IMR-90 (cell line): ENCODE measurements around the gene ANKIB1. TPM values are rescaled to one million over a fixed set of nuclear protein-coding genes. Genes with fewer than 3 reads are reported as not detected.

Experiments used
- ATAC-seq: fragments of 200-7000 bp; cut with Tn5 transposase; 2 replicates; pipeline ENCODE4 v1.9.1; 2020; ENCODE audit warnings: low read depth, mild to moderate bottlenecking, moderate library complexity
- BruUV-seq: library from RNA; stranded (reverse); fragments of 400-500 nt; replicated peaks from 2 replicates; lab custom pipeline; 2021; lab: Mats Ljungman, UMichigan
- CTCF ChIA-PET: fragments of 300-600 bp; formaldehyde crosslinking; extraction: SDS; loops from one replicate; lab custom pipeline; 2021; ENCODE audit warnings: antibody characterized with exemption; lab: Yijun Ruan, JAX
- POLR2A ChIA-PET: fragments of 300-600 bp; sonication (Branson Sonifier 250); formaldehyde crosslinking; loops from one replicate; lab custom pipeline; 2022; ENCODE audit warnings: antibody characterized with exemption; ENCODE audit not compliant: unreplicated experiment; lab: Charles Lee
- DNase-seq: peaks from one replicate; pipeline ENCODE4 v3.0.0; 2013
- H2AFZ ChIP-seq: replicated peaks from 2 replicates; pipeline ENCODE3; 2013; ENCODE audit warnings: low read length, mild to moderate bottlenecking; ENCODE audit not compliant: poor library complexity
- H2AK5ac ChIP-seq: 2 replicates; pipeline ENCODE4 v1.6.1; 2013; ENCODE audit warnings: low read depth, low read length, inconsistent platforms
- H2AK9ac ChIP-seq: replicated peaks from 2 replicates; pipeline ENCODE3; 2013; ENCODE audit warnings: mild to moderate bottlenecking, low read depth, low read length, moderate library complexity; ENCODE audit not compliant: poor library complexity
- H2BK120ac ChIP-seq: 2 replicates; pipeline ENCODE4 v1.6.1; 2013; ENCODE audit warnings: low read depth, low read length, inconsistent platforms
- H2BK15ac ChIP-seq: 3 replicates; pipeline ENCODE4 v1.6.1; 2013; ENCODE audit warnings: low read depth, low read length, inconsistent platforms
- H2BK20ac ChIP-seq: 2 replicates; pipeline ENCODE4 v1.6.1; 2013; ENCODE audit warnings: low read depth, mild to moderate bottlenecking, inconsistent platforms, low read length, moderate library complexity
- H2BK5ac ChIP-seq: 2 replicates; pipeline ENCODE4 v1.6.1; 2013; ENCODE audit warnings: mild to moderate bottlenecking, low read depth, low read length, inconsistent platforms; ENCODE audit not compliant: poor library complexity, severe bottlenecking
- H3K14ac ChIP-seq: replicated peaks from 2 replicates; pipeline ENCODE4 v1.6.1; 2013; ENCODE audit warnings: low read depth, low read length, inconsistent platforms
- H3K18ac ChIP-seq: 2 replicates; pipeline ENCODE4 v1.6.1; 2013; ENCODE audit warnings: low read depth, low read length, control low read depth
- H3K23ac ChIP-seq: 2 replicates; pipeline ENCODE4 v1.6.1; 2013; ENCODE audit warnings: low read depth, low read length, inconsistent platforms
- H3K27ac ChIP-seq: 2 replicates; pipeline ENCODE4 v1.5.1; 2013; ENCODE audit warnings: mild to moderate bottlenecking, control low read depth, low read length; ENCODE audit not compliant: insufficient read depth
- H3K27me3 ChIP-seq: 2 replicates; pipeline ENCODE4 v1.6.1; 2013; ENCODE audit warnings: low read length; ENCODE audit not compliant: control insufficient read depth, insufficient read depth
- H3K36me3 ChIP-seq: 2 replicates; pipeline ENCODE4 v1.6.1; 2013; ENCODE audit warnings: low read length, mixed read lengths; ENCODE audit not compliant: control insufficient read depth, insufficient read depth
- H3K4ac ChIP-seq: 2 replicates; pipeline ENCODE4 v1.6.1; 2013; ENCODE audit warnings: low read depth, low read length, inconsistent platforms
- H3K4me1 ChIP-seq: 2 replicates; pipeline ENCODE4 v1.6.1; 2013; ENCODE audit warnings: low read length, mixed read lengths; ENCODE audit not compliant: control insufficient read depth, insufficient read depth
- H3K4me2 ChIP-seq: 2 replicates; pipeline ENCODE4 v1.6.1; 2013; ENCODE audit warnings: low read depth, mild to moderate bottlenecking, control low read depth, low read length, moderate library complexity
- H3K4me3 ChIP-seq: 2 replicates; pipeline ENCODE4 v1.5.1; 2013; ENCODE audit warnings: low read depth, mild to moderate bottlenecking, control low read depth, low read length, moderate library complexity; ENCODE audit not compliant: insufficient read depth
- H3K56ac ChIP-seq: 2 replicates; pipeline ENCODE4 v1.6.1; 2013; ENCODE audit warnings: low read length, inconsistent platforms; ENCODE audit not compliant: insufficient read depth; ENCODE audit errors: extremely low read depth
- H3K79me1 ChIP-seq, 2 experiments: 2 replicates each; pipeline ENCODE4 v1.6.1; 2013; ENCODE audit warnings: low read length in 2 of 2, inconsistent platforms in 1 of 2, low read depth in 1 of 2
- H3K9ac ChIP-seq: 2 replicates; pipeline ENCODE4 v1.6.1; 2013; ENCODE audit warnings: low read depth, low read length, control low read depth
- H3K9me1 ChIP-seq: 2 replicates; pipeline ENCODE4 v1.6.1; 2013; ENCODE audit warnings: low read length, inconsistent platforms; ENCODE audit not compliant: insufficient read depth
- H3K9me3 ChIP-seq: 2 replicates; pipeline ENCODE4 v1.6.1; 2013; ENCODE audit warnings: low read length; ENCODE audit not compliant: control insufficient read depth, insufficient read depth
- H4K20me1 ChIP-seq: 2 replicates; pipeline ENCODE4 v1.6.1; 2013; ENCODE audit warnings: low read length, inconsistent platforms; ENCODE audit not compliant: insufficient read depth
- H4K5ac ChIP-seq: 2 replicates; pipeline ENCODE4 v1.6.1; 2013; ENCODE audit warnings: mild to moderate bottlenecking, low read depth, low read length, control low read depth
- H4K8ac ChIP-seq, 2 experiments: 2 replicates each; pipeline ENCODE4 v1.6.1; 2013; ENCODE audit warnings: low read depth in 2 of 2, low read length in 2 of 2, control low read depth in 1 of 2, inconsistent platforms in 1 of 2
- H4K91ac ChIP-seq: 2 replicates; pipeline ENCODE4 v1.6.1; 2013; ENCODE audit warnings: low read depth, low read length, inconsistent platforms; ENCODE audit not compliant: insufficient read depth
- BHLHE40 ChIP-seq: fragments of 150-350 bp; IDR thresholded peaks from 2 replicates; pipeline ENCODE4 v1.6.1; 2016; ENCODE audit warnings: mild to moderate bottlenecking, low read depth, low read length
- CEBPB ChIP-seq: IDR thresholded peaks from 2 replicates; pipeline ENCODE4 v1.6.1; 2012; ENCODE audit warnings: low read depth, low read length, improper control_type of control experiment
- FOS ChIP-seq: fragments of 150-350 bp; IDR thresholded peaks from 2 replicates; pipeline ENCODE4 v1.6.1; 2016; ENCODE audit warnings: low read depth, low read length
- MAZ ChIP-seq: IDR thresholded peaks from 2 replicates; pipeline ENCODE4 v1.6.1; 2012; ENCODE audit warnings: low read depth, mild to moderate bottlenecking, low read length, improper control_type of control experiment, moderate library complexity, borderline replicate concordance
- MXI1 ChIP-seq: IDR thresholded peaks from 2 replicates; pipeline ENCODE4 v1.6.1; 2012; ENCODE audit warnings: low read depth, mild to moderate bottlenecking, low read length, moderate library complexity, borderline replicate concordance
- POLR2A ChIP-seq: IDR thresholded peaks from 2 replicates; pipeline ENCODE4 v1.6.1; 2012; ENCODE audit warnings: mild to moderate bottlenecking, low read depth, low read length
- RAD21 ChIP-seq: IDR thresholded peaks from 2 replicates; pipeline ENCODE4 v1.6.1; 2012; ENCODE audit warnings: low read length, improper control_type of control experiment
- RFX5 ChIP-seq: IDR thresholded peaks from 2 replicates; pipeline ENCODE4 v1.8.0; 2012; ENCODE audit warnings: low read depth, mild to moderate bottlenecking, low read length, moderate library complexity
- SMC3 ChIP-seq: fragments of 150-350 bp; IDR thresholded peaks from 2 replicates; pipeline ENCODE4 v1.6.1; 2016; ENCODE audit warnings: low read depth, mild to moderate bottlenecking, antibody characterized with exemption, low read length, moderate library complexity
- WGBS, 2 experiments: methylation state at CpG; one replicate each; pipeline versions ENCODE4 v1.1.5 to v1.1.7; 2013; ENCODE audit warnings: missing lambda C conversion rate in 2 of 2; ENCODE audit not compliant: insufficient read length in 1 of 2; ENCODE audit errors: extremely low coverage in 2 of 2; 5-methylcytosine and 5-hydroxymethylcytosine counted together
- dilution Hi-C: fragments of 300-500 bp; cut with HindIII; formaldehyde crosslinking; loops from one replicate; pipeline ENCODE4 v1.14.3; 2018; ENCODE audit warnings: low sequenced_read_pairs; ENCODE audit not compliant: unreplicated experiment
- in situ Hi-C: fragments of 300-500 bp; cut with MboI; formaldehyde crosslinking; loops from 3 replicates; pipeline ENCODE4 v1.14.3; 2019; ENCODE audit warnings: low sequenced_read_pairs, inconsistent platforms, mixed read lengths
- intact Hi-C: fragments of 100-400 bp; cut with micrococcal nuclease; formaldehyde crosslinking; loops from 2 replicates; pipeline ENCODE4 v1.10.0; 2022
- polyA plus RNA-seq, 3 experiments: library from polyadenylated mRNA; depleted of rRNA; stranded (reverse); fragments of >200 nt; gene quantifications; 2 replicates each; pipeline ENCODE4 v1.2.3, GENCODE V29; 2012; ENCODE audit warnings: low replicate concordance in 1 of 3
- total RNA-seq: library from RNA; depleted of rRNA; stranded (reverse); fragments of >200 nt; gene quantifications from 2 replicates; pipeline ENCODE4 v1.2.3, GENCODE V29; 2012
- TF ChIP-seq, protein P1 (sequence below): fragments of 150-350 bp; IDR thresholded peaks from 2 replicates; pipeline ENCODE4 v1.6.1; 2017; ENCODE audit warnings: mild to moderate bottlenecking, antibody characterized with exemption, low read length, low read depth
- TF ChIP-seq, protein P2 (sequence below): conservative IDR thresholded peaks from 2 replicates; pipeline ENCODE4 v1.5.1; 2012; ENCODE audit warnings: mild to moderate bottlenecking, low read depth, low read length, improper control_type of control experiment

Gene ANKIB1
- total and polyA plus RNA-seq, 2 of the 4 experiments (the other 2 are of a cell fraction), result 18.7 to 33.9 TPM

DNA sequence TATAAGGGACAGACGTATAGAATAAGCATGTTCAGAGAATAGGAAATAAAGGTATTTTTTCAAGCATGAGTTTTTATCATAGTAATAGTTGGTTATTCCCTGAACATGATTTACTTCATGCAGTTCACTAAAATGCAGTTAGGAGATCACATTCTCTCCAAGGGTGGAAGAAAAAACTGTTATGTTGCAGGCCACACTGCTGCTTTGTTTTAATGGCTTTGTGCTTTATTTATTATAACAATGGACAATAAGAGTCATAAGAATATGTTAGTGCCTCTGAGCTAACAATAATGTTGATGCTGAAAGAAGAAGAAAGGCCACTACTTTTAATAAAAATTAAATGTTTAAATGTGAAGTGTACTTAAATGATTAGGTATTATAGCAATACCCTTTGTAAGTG is 123.0 kb downstream of the ANKIB1 start:
- in situ Hi-C loops (no loop called here), dilution Hi-C loops (no loop called here), intact Hi-C loops (no loop called here)
- no peak for ATAC-seq
- no CpG with 5 or more reads among the region's 1 CpG for WGBS, 2 experiments
- H3K4me3 ChIP-seq, result no peak overlapping the region
- H3K4me1 ChIP-seq, result no peaks in the 10 kb centered on the region; the same call in 1 of the 2 replicates
- H4K91ac ChIP-seq, result no peak overlapping the region
- H3K9ac ChIP-seq, result no peak overlapping the region
- no peak overlapping the region for H2AFZ ChIP-seq
- no peak overlapping the region for H3K4ac ChIP-seq
- H3K23ac ChIP-seq, result no peak overlapping the region
- no peak for DNase-seq
- H3K9me3 ChIP-seq, result no peaks in the 10 kb centered on the region
- no peak overlapping the region for H2AK5ac ChIP-seq
- H3K18ac ChIP-seq, result no peak overlapping the region
- no peak overlapping the region for H4K8ac ChIP-seq
- H2AK9ac ChIP-seq, result no peak overlapping the region
- H3K9me1 ChIP-seq, result no peaks in the 10 kb centered on the region; the same call in 1 of the 2 replicates
- TF ChIP-seq RFX5, result no peak
- no peak for TF ChIP-seq POLR2A
- no peak for TF ChIP-seq BHLHE40
- TF ChIP-seq CEBPB, result no peak
- no peak for TF ChIP-seq MAZ
- no peak for TF ChIP-seq MXI1
- TF ChIP-seq, protein P1, sequence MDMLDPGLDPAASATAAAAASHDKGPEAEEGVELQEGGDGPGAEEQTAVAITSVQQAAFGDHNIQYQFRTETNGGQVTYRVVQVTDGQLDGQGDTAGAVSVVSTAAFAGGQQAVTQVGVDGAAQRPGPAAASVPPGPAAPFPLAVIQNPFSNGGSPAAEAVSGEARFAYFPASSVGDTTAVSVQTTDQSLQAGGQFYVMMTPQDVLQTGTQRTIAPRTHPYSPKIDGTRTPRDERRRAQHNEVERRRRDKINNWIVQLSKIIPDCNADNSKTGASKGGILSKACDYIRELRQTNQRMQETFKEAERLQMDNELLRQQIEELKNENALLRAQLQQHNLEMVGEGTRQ, result no peak
- TF ChIP-seq, protein P2, sequence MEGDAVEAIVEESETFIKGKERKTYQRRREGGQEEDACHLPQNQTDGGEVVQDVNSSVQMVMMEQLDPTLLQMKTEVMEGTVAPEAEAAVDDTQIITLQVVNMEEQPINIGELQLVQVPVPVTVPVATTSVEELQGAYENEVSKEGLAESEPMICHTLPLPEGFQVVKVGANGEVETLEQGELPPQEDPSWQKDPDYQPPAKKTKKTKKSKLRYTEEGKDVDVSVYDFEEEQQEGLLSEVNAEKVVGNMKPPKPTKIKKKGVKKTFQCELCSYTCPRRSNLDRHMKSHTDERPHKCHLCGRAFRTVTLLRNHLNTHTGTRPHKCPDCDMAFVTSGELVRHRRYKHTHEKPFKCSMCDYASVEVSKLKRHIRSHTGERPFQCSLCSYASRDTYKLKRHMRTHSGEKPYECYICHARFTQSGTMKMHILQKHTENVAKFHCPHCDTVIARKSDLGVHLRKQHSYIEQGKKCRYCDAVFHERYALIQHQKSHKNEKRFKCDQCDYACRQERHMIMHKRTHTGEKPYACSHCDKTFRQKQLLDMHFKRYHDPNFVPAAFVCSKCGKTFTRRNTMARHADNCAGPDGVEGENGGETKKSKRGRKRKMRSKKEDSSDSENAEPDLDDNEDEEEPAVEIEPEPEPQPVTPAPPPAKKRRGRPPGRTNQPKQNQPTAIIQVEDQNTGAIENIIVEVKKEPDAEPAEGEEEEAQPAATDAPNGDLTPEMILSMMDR, result no peak
- TF ChIP-seq SMC3, result no peak
- TF ChIP-seq RAD21, result no peak
- TF ChIP-seq FOS, result no peak
- H3K27ac ChIP-seq, result no peak overlapping the region
- no peaks in the 10 kb centered on the region for H3K27me3 ChIP-seq
- H3K36me3 ChIP-seq, result peaks cover 10% of the 10 kb centered on the region
- BruUV-seq, result no TSS peak
- ChIA-PET CTCF (interaction anchor here (0.5 kb wide), 1 partner anchor 1385 kb away, joined by 3 read pairs; no protein-coding TSS in a partner anchor), POLR2A (no interaction called here)
- no peak overlapping the region for H2BK20ac ChIP-seq
- H3K4me2 ChIP-seq, result no peak overlapping the region
- no peak overlapping the region for H2BK120ac ChIP-seq
- H4K5ac ChIP-seq, result no peak overlapping the region
- H2BK15ac ChIP-seq, result no peak overlapping the region
- H2BK5ac ChIP-seq, result no peak overlapping the region
- H4K20me1 ChIP-seq, result no peaks in the 10 kb centered on the region
- H3K79me1 ChIP-seq, result no peaks in the 10 kb centered on the region
- no peak overlapping the region for H3K14ac ChIP-seq
- no peak overlapping the region for H3K56ac ChIP-seq
